K562 (cell line): ENCODE measurements around the gene LRFN4. TPM values are rescaled to one million over a fixed set of nuclear protein-coding genes. Genes with fewer than 3 reads are reported as not detected.

Experiments used
- ATAC-seq: fragments of 200-7000 bp; cut with Tn5 transposase; 3 replicates; pipeline ENCODE4 v1.9.1; 2020; ENCODE audit warnings: moderate library complexity
- BruUV-seq: library from RNA; stranded (reverse); fragments of 400-500 nt; replicated peaks from 2 replicates; lab custom pipeline; 2021; lab: Mats Ljungman, UMichigan
- CTCF ChIA-PET: fragments of 300-600 bp; formaldehyde crosslinking; extraction: SDS; loops from one replicate; lab custom pipeline; 2021; ENCODE audit warnings: low intra/inter-chr PET ratio; lab: Yijun Ruan, JAX
- POLR2A ChIA-PET: fragments of 300-600, 350-650 bp; sonication (Branson Sonifier 250); formaldehyde crosslinking; extraction: SDS; loops from one replicate; lab custom pipeline; 2021; ENCODE audit warnings: antibody characterized with exemption, inconsistent platforms; lab: Yijun Ruan, JAX
- DNase-seq, 4 experiments: peaks; one replicate each; pipeline versions ENCODE4 v3.0.0 to v3.0.0-alpha.2; 2011 to 2018; ENCODE audit warnings: low spot score in 3 of 4, mixed read lengths in 3 of 4; ENCODE audit errors: extremely low read depth in 1 of 4
- FAIRE-seq: peaks from 2 replicates; lab custom pipeline; 2011; peaks lifted over from hg19 to GRCh38; lab: Jason Lieb, UNC
- H2AFZ ChIP-seq: 2 replicates; pipeline ENCODE4 v1.6.0; 2011; ENCODE audit warnings: low read depth, low read length, control low read depth, inconsistent platforms
- H3K27ac ChIP-seq: fragments of 200-600 bp; 3 replicates; pipeline ENCODE4 v1.8.0; 2011; ENCODE audit warnings: low read depth, mild to moderate bottlenecking, control low read depth, inconsistent platforms, low read length, moderate library complexity, mixed read lengths; ENCODE audit errors: extremely low read depth
- H3K27me3 ChIP-seq, 2 experiments: fragments of 300-600 bp in 1 of 2; 2 replicates in 1 of 2; 3 replicates in 1 of 2; pipeline versions ENCODE4 v1.6.0 to v1.8.0; 2011; ENCODE audit warnings: inconsistent platforms in 2 of 2, low read length in 2 of 2, mild to moderate bottlenecking in 1 of 2, mixed read lengths in 1 of 2, moderate library complexity in 1 of 2; ENCODE audit not compliant: control insufficient read depth in 2 of 2, insufficient read depth in 2 of 2
- H3K36me3 ChIP-seq: fragments of 300-600 bp; 3 replicates; pipeline ENCODE4 v1.8.0; 2011; ENCODE audit warnings: mild to moderate bottlenecking, low read length, inconsistent platforms; ENCODE audit not compliant: control insufficient read depth, insufficient read depth
- H3K4me1 ChIP-seq, 2 experiments: fragments of 200-600 bp in 1 of 2; replicated peaks in 1 of 2; 2 replicates in 1 of 2; 3 replicates in 1 of 2; pipeline versions ENCODE4 v1.5.1 to v1.8.0; 2011; ENCODE audit warnings: inconsistent platforms in 2 of 2, low read length in 2 of 2, mild to moderate bottlenecking in 1 of 2, mixed read lengths in 1 of 2, moderate library complexity in 1 of 2; ENCODE audit not compliant: control insufficient read depth in 2 of 2, insufficient read depth in 2 of 2
- H3K4me2 ChIP-seq: 2 replicates; pipeline ENCODE4 v1.6.1; 2011; ENCODE audit warnings: low read length, control low read depth, inconsistent platforms, mixed read lengths; ENCODE audit not compliant: insufficient read depth
- H3K4me3 ChIP-seq: fragments of 200-600 bp; sonication (generic), shearing (Covaris generic); 2 replicates; pipeline ENCODE4 v1.5.1; 2016; ENCODE audit warnings: control low read depth, inconsistent platforms
- H3K79me2 ChIP-seq: fragments of 200-600 bp; 3 replicates; pipeline ENCODE4 v1.8.0; 2011; ENCODE audit warnings: low read length, inconsistent platforms; ENCODE audit not compliant: control insufficient read depth, insufficient read depth
- H3K9ac ChIP-seq, 2 experiments: 2 replicates each; pipeline versions ENCODE4 v1.6.0 to v1.6.1; 2011; ENCODE audit warnings: low read depth in 2 of 2, low read length in 2 of 2, control low read depth in 1 of 2, inconsistent platforms in 1 of 2, mild to moderate bottlenecking in 1 of 2, mixed read lengths in 1 of 2; ENCODE audit not compliant: insufficient read depth in 1 of 2
- H3K9me1 ChIP-seq: one replicate; pipeline ENCODE4 v1.6.0; 2011; ENCODE audit warnings: inconsistent platforms, mild to moderate bottlenecking, low read length, moderate library complexity; ENCODE audit not compliant: control insufficient read depth, insufficient read depth
- H3K9me3 ChIP-seq: replicated peaks from 2 replicates; pipeline ENCODE4 v1.5.1; 2011; ENCODE audit warnings: low read depth, low read length, inconsistent platforms; ENCODE audit not compliant: control insufficient read depth, insufficient read depth
- H4K20me1 ChIP-seq: replicated peaks from 2 replicates; pipeline ENCODE4 v1.6.1; 2011; ENCODE audit warnings: low read length, inconsistent platforms, mixed read lengths; ENCODE audit not compliant: control insufficient read depth, insufficient read depth
- CBFA2T3 ChIP-seq: fragments of 450-650 bp; IDR thresholded peaks from 2 replicates; pipeline ENCODE4 v1.6.1; 2017
- CC2D1A ChIP-seq: fragments of 450-650 bp; IDR thresholded peaks from 2 replicates; pipeline ENCODE4 v1.6.1; 2017; ENCODE audit warnings: mild to moderate bottlenecking
- CEBPG ChIP-seq, 3 experiments: fragments of 200-800 bp in 1 of 3; sonication (Bioruptor generic) in 1 of 3; sonication (generic) in 1 of 3; formaldehyde crosslinking in 1 of 3; IDR thresholded peaks in 2 of 3; conservative IDR thresholded peaks in 1 of 3; 2 replicates each; pipeline versions ENCODE4 v1.6.1 to v1.8.0; 2016 to 2022; ENCODE audit warnings: missing compliant biosample characterization in 2 of 3, missing genetic modification characterization in 2 of 3, mild to moderate bottlenecking in 1 of 3, missing genetic modification reagents in 1 of 3
- XRCC5 ChIP-seq: fragments of 200-400 bp; formaldehyde crosslinking; IDR thresholded peaks from 2 replicates; pipeline ENCODE4 v1.6.1; 2017; ENCODE audit warnings: low read depth, mild to moderate bottlenecking, low read length
- ZNF561 ChIP-seq: fragments of 450-650 bp; formaldehyde crosslinking; conservative IDR thresholded peaks from 2 replicates; pipeline ENCODE4 v1.4.0; 2020; ENCODE audit warnings: mild to moderate bottlenecking, moderate library complexity
- WGBS: fragments of 100-300 bp; shearing (Covaris generic); methylation state at CpG from one replicate; pipeline ENCODE4 v1.1.6; 2016; ENCODE audit warnings: low coverage, mixed read lengths; ENCODE audit not compliant: insufficient coverage; ENCODE audit errors: missing lambda C conversion rate; 5-methylcytosine and 5-hydroxymethylcytosine counted together
- in situ Hi-C: fragments of 300-500 bp; cut with MboI; formaldehyde crosslinking; loops from 4 replicates; pipeline ENCODE4 v1.15.0; 2018; ENCODE audit warnings: inconsistent platforms, mixed read lengths
- intact Hi-C: fragments of 100-400 bp; cut with micrococcal nuclease; formaldehyde crosslinking; loops from 2 replicates; pipeline ENCODE4 v1.14.2; 2022
- polyA plus RNA-seq, 8 experiments: library from polyadenylated mRNA; depleted of rRNA in 4 of 8; stranded (reverse) in 5 of 8; unstranded in 3 of 8; fragments of >200 nt; fragmentation: Nextera tagmentation in 2 of 8; fragmentation: Illumina TruSeq in 1 of 8; extraction: Ambion mirVana in 2 of 8; extraction: Trizol in 1 of 8; gene quantifications; 2 replicates each; pipeline versions ENCODE4 v1.2.1 to v1.2.3, GENCODE V29; 2011 to 2014; ENCODE audit warnings: inconsistent platforms in 1 of 8, missing spikeins in 1 of 8
- total RNA-seq, 7 experiments: library from RNA; depleted of rRNA in 6 of 7; stranded (reverse); fragments of >200 nt in 6 of 7; fragmentation: Illumina TruSeq in 2 of 7; extraction: Trizol in 2 of 7; gene quantifications; 2 replicates each; pipeline versions ENCODE4 v1.2.1 to v1.2.3, GENCODE V29; 2011 to 2021; ENCODE audit warnings: low replicate concordance in 1 of 7
- TF ChIP-seq, protein P1 (sequence below): fragments of 450-650 bp; formaldehyde crosslinking; conservative IDR thresholded peaks from 2 replicates; pipeline ENCODE4 v1.4.0; 2022; ENCODE audit warnings: mild to moderate bottlenecking, missing genetic modification characterization

Gene LRFN4
- total and polyA plus RNA-seq, 9 of the 15 experiments (the other 6 are each of a cell fraction or from before 2014, with no cell fraction given), result 0.10 to 60.1 (median 6.7) TPM

DNA sequence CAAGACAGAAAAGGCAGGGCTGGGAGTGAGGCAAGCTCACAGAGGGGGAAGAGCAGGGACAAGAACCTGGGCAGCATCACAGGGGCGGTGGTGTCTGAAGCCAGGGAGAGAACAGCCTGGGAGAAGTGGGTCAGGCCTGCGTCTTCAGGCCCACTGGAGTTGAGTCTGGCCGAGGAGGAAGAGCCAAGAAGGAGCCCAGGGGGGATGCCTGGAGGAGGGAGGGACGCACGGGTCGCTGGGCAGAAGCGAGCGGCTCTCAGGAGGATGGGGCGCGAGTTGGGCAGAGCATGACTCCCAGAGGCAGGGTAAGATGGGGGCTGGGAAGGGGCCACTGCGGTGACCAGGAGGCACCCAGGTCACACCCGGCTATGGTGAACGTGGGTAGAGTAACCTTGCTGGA, 18.5 kb downstream of the LRFN4 start (continued):
- TF ChIP-seq XRCC5 (no peak), CC2D1A (no peak), CBFA2T3 (no peak), ZNF561 (no peak)

DNA sequence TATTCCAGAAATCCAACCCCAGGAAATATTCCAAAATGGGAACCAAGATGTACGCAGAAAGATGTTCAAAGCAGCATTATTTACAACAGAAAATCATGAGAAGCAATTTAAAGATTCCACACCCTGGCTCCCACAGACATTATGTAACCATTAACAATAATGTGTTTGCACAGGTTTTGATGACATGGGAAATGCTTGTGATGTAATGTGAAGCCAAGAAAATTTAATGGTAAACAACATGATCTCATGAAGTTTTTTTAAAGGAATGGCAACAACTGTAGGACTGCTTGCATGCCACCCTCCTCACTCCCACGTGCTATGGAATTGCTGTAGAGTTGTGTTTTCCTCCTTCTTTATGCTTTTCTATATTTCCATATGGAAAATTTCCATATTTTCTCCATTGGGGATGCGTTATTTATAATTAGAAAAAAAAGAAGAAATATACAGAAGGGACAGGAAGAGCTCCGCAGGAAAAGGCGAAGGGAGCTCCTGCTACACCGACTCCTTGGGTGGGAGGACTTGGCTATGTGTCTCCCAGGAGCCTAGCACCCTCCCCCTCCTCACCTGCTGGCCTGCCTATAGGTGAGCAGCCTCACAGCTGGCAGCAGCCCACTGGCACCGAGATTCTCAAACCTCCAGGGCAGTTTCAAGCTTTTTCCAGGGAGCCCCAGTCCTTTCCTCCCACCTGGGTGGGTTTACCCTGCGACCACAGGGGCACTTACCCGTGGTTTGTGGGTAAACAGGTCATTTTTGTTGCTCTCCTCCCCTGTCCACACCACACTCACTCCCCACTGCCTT, 20.9 kb downstream of the LRFN4 start:
- Histone ChIP-seq H2AFZ (no peak overlapping the region), H3K27ac (no peak overlapping the region), H3K4me2 (no peak overlapping the region), H3K9me3 (no peaks in the 10 kb centered on the region), H3K36me3 (no peaks in the 10 kb centered on the region), H3K4me1 (peaks cover 10 to 47% of the 10 kb centered on the region in 2 experiments; a peak in 4 of 5 replicates), H3K9me1 (no peaks in the 10 kb centered on the region), H3K9ac (peak overlapping the region in 1 of 2 experiments; percentile 64; a peak in 1 of 4 replicates), H3K4me3 (no peak overlapping the region), H4K20me1 (0 out of 2 replicates have a peak, but pooled peaks cover 3% of the 10 kb centered on the region), H3K27me3 (no peaks in the 10 kb centered on the region), H3K79me2 (no peaks in the 10 kb centered on the region)
- no peak for DNase-seq
- 71% methylated on average over 9 of the region's 9 CpGs for WGBS
- TF ChIP-seq, protein P1, sequence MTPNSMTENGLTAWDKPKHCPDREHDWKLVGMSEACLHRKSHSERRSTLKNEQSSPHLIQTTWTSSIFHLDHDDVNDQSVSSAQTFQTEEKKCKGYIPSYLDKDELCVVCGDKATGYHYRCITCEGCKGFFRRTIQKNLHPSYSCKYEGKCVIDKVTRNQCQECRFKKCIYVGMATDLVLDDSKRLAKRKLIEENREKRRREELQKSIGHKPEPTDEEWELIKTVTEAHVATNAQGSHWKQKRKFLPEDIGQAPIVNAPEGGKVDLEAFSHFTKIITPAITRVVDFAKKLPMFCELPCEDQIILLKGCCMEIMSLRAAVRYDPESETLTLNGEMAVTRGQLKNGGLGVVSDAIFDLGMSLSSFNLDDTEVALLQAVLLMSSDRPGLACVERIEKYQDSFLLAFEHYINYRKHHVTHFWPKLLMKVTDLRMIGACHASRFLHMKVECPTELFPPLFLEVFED, result no peak
- TF ChIP-seq CEBPG (CRISPR knock-in tag; IDR thresholded peaks at IDR 0.05) (no peak), CEBPG (tag; conservative IDR thresholded peaks at IDR 0.05 in 1 of 2, IDR thresholded peaks at IDR 0.05 in 1 of 2) (peak in 1 of 2 experiments; percentile 55; a peak in 1 of 4 replicates)
- ChIA-PET POLR2A (interaction anchor here (0.6 to 1.0 kb wide), 2 partner anchors 13 to 111 kb away, joined by 3 to 4 read pairs; no protein-coding TSS in a partner anchor), CTCF (no interaction called here)
- no TSS peak for BruUV-seq
- no peak for FAIRE-seq
- in situ Hi-C loops (no loop called here), intact Hi-C loops (no loop called here)
- ATAC-seq, result no peak
